ENCODE results near the gene RPS19BP1.

RPS19BP1 gene

DNA sequence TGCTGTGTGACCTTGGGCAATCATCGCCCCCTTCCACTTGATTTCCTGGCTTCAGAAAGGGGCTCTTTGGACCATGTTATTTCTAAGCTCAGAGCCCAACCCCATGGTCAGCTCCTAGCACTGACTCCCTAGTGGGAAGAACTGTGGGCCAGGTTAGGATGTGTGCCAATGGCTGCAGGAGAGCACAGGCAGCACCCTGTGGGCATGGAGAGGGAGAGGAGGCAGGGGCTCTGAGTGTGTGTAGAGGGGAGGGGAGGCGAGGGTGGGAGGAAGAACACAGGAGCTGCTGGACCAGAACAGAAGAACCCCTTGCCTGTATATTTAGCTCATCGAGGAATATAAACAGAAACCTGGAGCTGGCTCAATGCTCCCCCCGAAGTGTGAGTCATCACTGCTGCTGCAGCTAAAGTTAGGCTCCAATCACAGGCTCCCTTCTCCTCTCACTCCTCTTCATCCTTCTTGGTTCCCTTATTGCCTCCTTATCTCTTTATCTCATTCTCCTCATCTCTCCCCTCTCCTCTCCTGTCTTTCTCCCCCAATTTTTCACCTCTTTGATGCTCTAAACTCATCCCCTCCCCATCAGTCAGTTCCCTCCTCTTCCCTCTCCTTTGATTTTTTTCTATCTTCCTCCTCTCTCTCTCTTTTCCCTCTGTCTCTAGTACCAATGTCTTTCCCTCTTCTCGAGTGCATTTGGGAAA lies 14.5 kb upstream of the RPS19BP1 start:
- no peak for DNase-seq
- peaks cover 0 to 1% of the 10 kb centered on the region in 2 donors for H3K36me3 Mint-ChIP-seq
- H3K27me3 Mint-ChIP-seq = peaks cover 57 to 75% of the 10 kb centered on the region in 2 donors
- H3K27ac Mint-ChIP-seq = no peak overlapping the region
- ATAC-seq (replicated peaks) = no peak
- peaks cover 3 to 14% of the 10 kb centered on the region in 2 donors for H3K4me1 Mint-ChIP-seq
- no peak overlapping the region for H3K4me3 Mint-ChIP-seq
- H3K9me3 Mint-ChIP-seq = peaks cover 0 to 1% of the 10 kb centered on the region in 2 donors

- Mint-ChIP-seq H3K9me3 (peaks cover 0 to 1% of the 10 kb centered on the region in 2 donors), H3K4me1 (peaks cover 3 to 14% of the 10 kb centered on the region in 2 donors), H3K27ac (no peak overlapping the region), H3K4me3 (peak overlapping the region in 1 of 2 donors; percentile 21), H3K27me3 (peaks cover 50 to 68% of the 10 kb centered on the region in 2 donors), H3K36me3 (peaks cover 0 to 1% of the 10 kb centered on the region in 2 donors)
- ATAC-seq (replicated peaks) = peak; percentile 52 to 61
- no peak for DNase-seq
Measured at GRCh38 chr22:39545386-39546365, 13.1 kb upstream of the RPS19BP1 start.

DNA sequence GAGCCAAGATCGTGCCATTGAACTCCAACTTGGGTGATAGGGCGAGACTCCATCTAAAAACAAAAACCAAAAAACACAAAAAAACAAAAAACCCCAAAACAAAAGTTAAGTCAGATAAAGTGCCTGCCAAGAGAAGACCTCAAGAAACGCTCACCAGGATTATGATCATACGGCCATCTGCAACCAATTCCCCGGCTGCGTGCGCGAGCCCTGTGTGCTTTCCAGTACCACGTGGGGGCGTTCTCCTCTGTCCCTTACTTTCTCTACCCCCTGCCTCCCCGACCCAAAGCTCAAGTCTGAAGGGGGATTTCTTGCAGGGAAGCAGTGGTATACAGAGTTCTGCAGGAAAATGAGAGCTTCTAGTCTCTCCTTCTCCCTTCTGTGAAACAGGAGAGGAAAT lies 10.5 kb upstream of the RPS19BP1 start:
- DNase-seq = no peak
- Mint-ChIP-seq H3K9me3 (peaks cover 0 to 1% of the 10 kb centered on the region in 2 donors), H3K27me3 (peaks cover 41 to 60% of the 10 kb centered on the region in 2 donors), H3K4me1 (peaks cover 3 to 14% of the 10 kb centered on the region in 2 donors), H3K4me3 (no peak overlapping the region), H3K36me3 (peaks cover 0 to 1% of the 10 kb centered on the region in 2 donors), H3K27ac (no peak overlapping the region)
- peak; percentile 65 to 67 for ATAC-seq (replicated peaks)

DNA sequence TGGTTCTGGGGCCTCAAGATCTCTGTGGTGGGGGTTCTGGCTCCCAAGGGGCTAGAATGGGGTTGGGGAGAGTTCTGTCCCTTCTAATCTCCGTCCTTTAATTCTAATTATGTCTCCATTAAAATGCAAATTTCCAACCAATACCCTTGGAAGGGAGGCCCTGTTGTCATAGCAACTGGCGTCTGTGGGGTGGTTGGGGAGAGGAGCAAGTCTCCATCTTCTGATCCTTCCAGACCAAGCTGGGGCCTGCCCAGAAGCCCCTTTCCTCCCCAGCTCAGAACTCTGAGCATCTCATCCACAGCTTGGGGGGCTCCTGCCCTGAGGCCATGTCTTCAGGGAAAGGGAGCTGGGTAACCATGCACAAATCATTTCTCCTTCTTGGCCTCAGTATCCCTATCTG lies 5.4 kb upstream of the RPS19BP1 start:
- no peak for DNase-seq
- Mint-ChIP-seq H3K4me1 (peaks cover 4 to 11% of the 10 kb centered on the region in 2 donors), H3K27me3 (peaks cover 2 to 19% of the 10 kb centered on the region in 2 donors), H3K9me3 (no peaks in the 10 kb centered on the region), H3K36me3 (no peaks in the 10 kb centered on the region), H3K27ac (no peak overlapping the region), H3K4me3 (no peak overlapping the region)
- ATAC-seq (replicated peaks) = no peak

GRCh38 chr22:39536711-39537110 lies 4.2 kb upstream of the RPS19BP1 start:
- H3K4me3 Mint-ChIP-seq = no peak overlapping the region
- no peak overlapping the region for H3K27ac Mint-ChIP-seq
- ATAC-seq (replicated peaks) (no peak), DNase-seq (no peak)
- H3K9me3 Mint-ChIP-seq = no peaks in the 10 kb centered on the region
- peaks cover 0 to 9% of the 10 kb centered on the region in 2 donors for H3K27me3 Mint-ChIP-seq
- peaks cover 5 to 8% of the 10 kb centered on the region in 2 donors for H3K36me3 Mint-ChIP-seq
- peaks cover 8 to 14% of the 10 kb centered on the region in 2 donors for H3K4me1 Mint-ChIP-seq

DNA sequence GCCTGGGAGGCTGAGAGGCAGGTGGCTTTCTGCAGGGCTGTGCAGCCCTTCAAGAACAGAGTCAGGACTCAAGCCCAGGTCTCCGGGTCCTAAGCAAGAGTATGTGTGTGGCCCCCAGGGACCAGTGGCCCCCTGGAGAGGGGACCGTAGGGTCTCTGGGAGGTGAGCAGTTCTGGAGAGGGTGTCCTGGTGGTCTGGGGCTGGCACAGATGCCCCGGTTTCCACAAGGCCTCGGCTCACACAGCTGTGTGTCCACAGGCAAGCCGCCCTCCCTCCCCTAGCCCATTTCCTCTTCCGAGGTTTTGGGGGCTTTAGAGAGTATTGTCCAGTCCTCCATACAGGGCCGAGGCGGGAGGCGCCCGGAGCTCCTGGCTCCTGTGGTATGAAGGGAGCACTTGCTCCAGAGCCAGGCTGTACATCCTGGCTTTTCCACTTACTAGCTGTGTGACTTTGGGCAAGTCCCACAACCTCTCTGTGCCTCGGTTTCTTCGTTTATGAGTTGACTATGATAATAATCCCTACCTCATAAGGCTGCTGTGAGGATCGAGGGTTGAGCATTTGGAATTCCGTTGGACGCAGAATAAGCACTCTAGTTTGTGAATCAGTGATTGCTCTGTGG lies 3.4 kb upstream of the RPS19BP1 start:
- Mint-ChIP-seq H3K27ac (no peak overlapping the region), H3K27me3 (peaks cover 0 to 7% of the 10 kb centered on the region in 2 donors), H3K4me1 (peaks cover 14 to 22% of the 10 kb centered on the region in 2 donors), H3K9me3 (no peaks in the 10 kb centered on the region), H3K4me3 (no peak overlapping the region), H3K36me3 (peaks cover 5 to 14% of the 10 kb centered on the region in 2 donors)
- DNase-seq (no peak), ATAC-seq (replicated peaks) (no peak)

- no peak overlapping the region for H3K4me3 Mint-ChIP-seq
- H3K36me3 Mint-ChIP-seq = peaks cover 9 to 20% of the 10 kb centered on the region in 2 donors
- DNase-seq = no peak
Measured at GRCh38 chr22:39535357-39535725, 2.8 kb upstream of the RPS19BP1 start.

DNA sequence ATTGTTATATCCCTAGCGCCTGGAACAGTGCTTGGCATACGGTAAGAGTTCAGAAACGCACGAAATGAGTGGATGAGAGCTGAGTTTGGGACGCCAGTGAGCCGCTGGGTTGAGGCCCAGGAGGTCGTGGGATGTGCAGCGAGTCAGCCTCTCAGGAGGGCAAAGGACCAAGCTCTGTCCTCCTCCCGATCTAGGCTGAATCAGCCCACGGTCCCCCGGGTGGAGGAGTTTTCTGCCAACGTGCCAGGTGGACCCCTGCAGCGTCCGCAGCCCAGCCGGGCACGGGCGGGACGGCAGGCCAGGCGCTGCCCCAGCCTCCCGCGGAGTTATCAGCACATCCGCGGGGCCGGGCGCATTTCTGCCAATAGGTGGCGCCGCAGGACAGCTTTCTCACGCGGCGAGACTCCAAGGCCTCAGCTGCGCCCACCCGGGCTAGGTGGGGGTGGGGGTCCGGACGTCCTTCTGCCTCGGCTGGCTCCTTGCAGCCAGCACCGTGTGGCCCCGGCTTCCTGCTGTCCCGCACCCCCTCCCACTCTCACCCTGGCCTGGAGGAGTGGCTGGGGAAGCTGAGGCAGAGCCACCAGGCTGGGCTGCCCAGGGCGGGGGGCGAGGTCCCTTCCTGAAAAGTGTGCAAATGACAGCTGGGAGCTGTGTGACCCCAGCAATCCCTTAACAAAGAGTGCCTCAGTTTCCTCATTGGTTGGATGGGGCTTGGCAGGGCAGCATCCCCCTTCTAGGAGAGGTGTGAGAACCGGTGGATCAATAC lies 2.2 kb upstream of the RPS19BP1 start:
- H3K4me3 Mint-ChIP-seq = peak overlapping the region; percentile 19 to 56

More at GRCh38 chr22:39535357-39535725, 2.8 kb upstream of the RPS19BP1 start:
- no peak overlapping the region for H3K27ac Mint-ChIP-seq
- H3K4me1 Mint-ChIP-seq = peaks cover 18 to 28% of the 10 kb centered on the region in 2 donors
- H3K9me3 Mint-ChIP-seq = no peaks in the 10 kb centered on the region
- ATAC-seq (replicated peaks) = no peak
- peaks cover 0 to 3% of the 10 kb centered on the region in 2 donors for H3K27me3 Mint-ChIP-seq

GRCh38 chr22:39534092-39534506 lies 1.6 kb upstream of the RPS19BP1 start:
- Mint-ChIP-seq H3K4me3 (no peak overlapping the region), H3K36me3 (peaks cover 19 to 32% of the 10 kb centered on the region in 2 donors), H3K9me3 (no peaks in the 10 kb centered on the region), H3K27me3 (no peaks in the 10 kb centered on the region), H3K27ac (no peak overlapping the region), H3K4me1 (peaks cover 30 to 40% of the 10 kb centered on the region in 2 donors)
- DNase-seq = no peak
- ATAC-seq (replicated peaks) = no peak

More for the DNA sequence above, 2.2 kb upstream of the RPS19BP1 start:
- no peaks in the 10 kb centered on the region for H3K9me3 Mint-ChIP-seq
- no peak overlapping the region for H3K27ac Mint-ChIP-seq
- peaks cover 14 to 26% of the 10 kb centered on the region in 2 donors for H3K36me3 Mint-ChIP-seq
- peaks cover 24 to 34% of the 10 kb centered on the region in 2 donors for H3K4me1 Mint-ChIP-seq
- DNase-seq (peak; percentile 69), ATAC-seq (replicated peaks) (peak; percentile 34 to 44)
- no peaks in the 10 kb centered on the region for H3K27me3 Mint-ChIP-seq

DNA sequence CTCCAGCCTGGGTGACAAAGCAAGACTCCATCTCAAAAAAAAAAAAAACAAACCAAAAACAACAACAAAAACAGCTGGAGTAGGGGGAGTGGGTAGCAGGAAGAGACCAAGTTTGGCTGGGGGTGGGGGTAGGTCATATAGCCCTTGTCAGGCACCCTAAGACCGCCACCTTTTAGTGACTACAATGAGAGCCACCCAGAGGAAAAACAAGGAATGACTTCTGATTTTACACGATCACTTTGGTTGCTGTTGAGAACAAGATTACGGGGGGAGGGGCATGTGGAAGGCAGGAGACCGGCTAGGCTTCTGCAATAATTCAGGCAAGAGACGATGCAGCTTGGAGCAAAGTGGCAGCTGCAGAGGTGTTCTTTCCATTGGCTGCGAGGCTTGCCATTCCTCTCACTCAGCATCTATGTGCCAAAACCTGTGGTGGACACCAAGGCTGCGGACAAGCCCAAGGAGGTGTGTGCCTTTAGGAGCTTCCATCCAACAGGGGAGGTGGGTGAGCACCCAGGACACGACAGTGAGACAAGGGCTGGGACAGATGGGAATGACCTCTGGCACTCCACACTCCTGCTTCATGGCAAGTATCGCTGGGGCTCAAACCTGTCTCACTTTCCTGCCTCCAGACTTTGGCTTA lies 1.7 kb downstream of the RPS19BP1 start:
- Mint-ChIP-seq H3K27ac (peak overlapping the region; percentile 49), H3K9me3 (no peaks in the 10 kb centered on the region), H3K4me1 (peaks cover 54 to 71% of the 10 kb centered on the region in 2 donors), H3K27me3 (no peaks in the 10 kb centered on the region), H3K4me3 (peak overlapping the region; percentile 68 to 92), H3K36me3 (peaks cover 35 to 58% of the 10 kb centered on the region in 2 donors)
- DNase-seq = no peak
- no peak for ATAC-seq (replicated peaks)

DNA sequence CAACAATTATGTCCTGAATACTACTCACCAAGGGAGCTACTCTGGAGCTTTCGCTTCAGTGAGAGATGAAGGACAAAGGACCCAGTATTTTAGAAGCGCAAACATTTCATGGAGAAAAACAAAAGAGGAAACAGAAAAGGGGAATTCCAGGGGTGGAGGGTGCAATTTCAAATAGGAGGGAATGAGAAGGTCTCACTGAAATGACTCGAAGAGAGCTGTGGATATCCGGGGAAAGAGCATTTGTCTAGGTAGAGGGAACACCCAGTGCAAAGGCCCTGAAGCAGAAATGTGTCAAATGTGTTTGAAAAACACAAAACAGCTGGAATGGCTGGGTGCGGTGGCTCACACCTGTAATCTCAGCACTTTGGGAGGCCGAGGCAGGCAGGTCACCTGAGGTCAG lies 2.4 kb downstream of the RPS19BP1 start:
- Mint-ChIP-seq H3K27ac (peak overlapping the region; percentile 89), H3K36me3 (peaks cover 42 to 65% of the 10 kb centered on the region in 2 donors), H3K9me3 (peaks cover 0 to 1% of the 10 kb centered on the region in 2 donors), H3K4me1 (peaks cover 58 to 78% of the 10 kb centered on the region in 2 donors), H3K27me3 (no peaks in the 10 kb centered on the region), H3K4me3 (peak overlapping the region; percentile 82 to 92)
- DNase-seq = no peak
- ATAC-seq (replicated peaks) = no peak

DNA sequence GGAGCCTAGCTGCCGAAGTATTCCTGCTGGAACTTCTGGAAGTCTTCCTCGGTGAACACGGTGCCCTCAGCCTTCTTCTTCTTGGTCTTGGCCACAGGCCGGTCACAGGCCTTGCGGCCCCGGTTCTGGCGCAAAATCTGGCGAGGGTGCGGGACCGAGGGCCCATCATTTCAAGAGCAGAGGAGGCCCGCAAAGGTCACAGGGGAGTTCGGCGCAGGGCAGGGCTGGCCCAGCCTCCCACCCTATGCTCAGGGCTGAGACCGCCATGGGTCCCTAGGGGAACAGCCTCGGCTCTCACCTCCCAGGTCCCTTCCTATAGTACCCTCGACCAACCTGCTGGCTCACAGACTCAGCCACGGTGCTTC lies 3.1 kb downstream of the RPS19BP1 start:
- Mint-ChIP-seq H3K4me3 (peak overlapping the region; percentile 82 to 92), H3K4me1 (peaks cover 61 to 78% of the 10 kb centered on the region in 2 donors)

More for the DNA sequence above, 3.1 kb downstream of the RPS19BP1 start:
- Mint-ChIP-seq H3K36me3 (peaks cover 48 to 71% of the 10 kb centered on the region in 2 donors), H3K27ac (peak overlapping the region; percentile 89), H3K9me3 (peaks cover 0 to 1% of the 10 kb centered on the region in 2 donors), H3K27me3 (no peaks in the 10 kb centered on the region)
- DNase-seq = no peak
- no peak for ATAC-seq (replicated peaks)

Data from stimulated activated naive B cell treated with anti-CD40 and anti-IgM and Interleukin-4, amounts not matched to agents 10 μg/mL and 1 μg/mL and 100 μg/mL, for 72 hours (primary cell).